HepG2 (cell line): Measurements from ENCODE around the gene SYCE1L. TPM values are rescaled to one million over a fixed set of nuclear protein-coding genes. Genes with fewer than 3 reads are reported as not detected.

Experiments
- ATRX ChIP-seq: sonication (generic); formaldehyde crosslinking; IDR thresholded peaks from 2 replicates; pipeline ENCODE4 v1.4.0; 2020; ENCODE audit warnings: missing genetic modification reagents, borderline replicate concordance
- CCAR2 ChIP-seq: fragments of 200-400 bp; formaldehyde crosslinking; optimal IDR thresholded peaks from 2 replicates; pipeline ENCODE3; 2018; ENCODE audit warnings: low read depth, mild to moderate bottlenecking, low read length, moderate library complexity
- CREBL2 ChIP-seq: sonication (generic); formaldehyde crosslinking; IDR thresholded peaks from 2 replicates; pipeline ENCODE4 v1.8.1; 2023; ENCODE audit warnings: missing genetic modification reagents, mild to moderate bottlenecking, borderline replicate concordance
- E2F5 ChIP-seq: sonication (generic); formaldehyde crosslinking; conservative IDR thresholded peaks from 2 replicates; pipeline ENCODE4 v1.4.0; 2020; ENCODE audit warnings: missing genetic modification reagents
- FOXP4 ChIP-seq: sonication (generic); formaldehyde crosslinking; IDR thresholded peaks from 2 replicates; pipeline ENCODE4 v1.4.0; 2020; ENCODE audit warnings: missing genetic modification reagents
- GPN1 ChIP-seq: sonication (generic); formaldehyde crosslinking; IDR thresholded peaks from 2 replicates; pipeline ENCODE4 v1.5.1; 2020; ENCODE audit warnings: missing genetic modification reagents, borderline replicate concordance
- KLF11 ChIP-seq: IDR thresholded peaks from 2 replicates; pipeline ENCODE4 v1.6.1; 2016; ENCODE audit warnings: missing compliant biosample characterization
- MEIS1 ChIP-seq: sonication (generic); formaldehyde crosslinking; IDR thresholded peaks from 2 replicates; pipeline ENCODE4 v1.9.0; 2021; ENCODE audit warnings: mild to moderate bottlenecking, missing genetic modification reagents, moderate library complexity, borderline replicate concordance
- MLX ChIP-seq: IDR thresholded peaks from 2 replicates; pipeline ENCODE4 v1.6.1; 2016
- MNT ChIP-seq: fragments of 450-650 bp; IDR thresholded peaks from 2 replicates; pipeline ENCODE4 v1.6.1; 2016
- PAF1 ChIP-seq: IDR thresholded peaks from 2 replicates; pipeline ENCODE4 v1.6.1; 2016; ENCODE audit warnings: missing genetic modification reagents, missing compliant biosample characterization
- SP140L ChIP-seq: sonication (generic); formaldehyde crosslinking; IDR thresholded peaks from 2 replicates; pipeline ENCODE4 v1.4.0; 2020; ENCODE audit warnings: missing genetic modification reagents, borderline replicate concordance
- STAT5B ChIP-seq: sonication (generic); formaldehyde crosslinking; IDR thresholded peaks from 2 replicates; pipeline ENCODE4 v1.4.0; 2020; ENCODE audit warnings: missing genetic modification reagents
- ZC3H4 ChIP-seq: sonication (generic); formaldehyde crosslinking; IDR thresholded peaks from 2 replicates; pipeline ENCODE4 v1.4.0; 2020; ENCODE audit warnings: missing genetic modification reagents, borderline replicate concordance
- ZNF280B ChIP-seq: sonication (generic); formaldehyde crosslinking; IDR thresholded peaks from 2 replicates; pipeline ENCODE4 v1.5.0; 2020; ENCODE audit warnings: missing genetic modification reagents, mild to moderate bottlenecking, borderline replicate concordance
- ZNF451 ChIP-seq: sonication (generic); formaldehyde crosslinking; IDR thresholded peaks from 2 replicates; pipeline ENCODE4 v1.5.0; 2020; ENCODE audit warnings: mild to moderate bottlenecking, missing genetic modification reagents
- ZNF558 ChIP-seq: sonication (generic); formaldehyde crosslinking; IDR thresholded peaks from 2 replicates; pipeline ENCODE4 v1.9.0; 2022; ENCODE audit warnings: mild to moderate bottlenecking, missing genetic modification reagents, borderline replicate concordance
- polyA plus RNA-seq, 8 experiments: library from polyadenylated mRNA; depleted of rRNA in 3 of 8; stranded (reverse) in 7 of 8; unstranded in 1 of 8; fragments of >200 nt; fragmentation: Illumina TruSeq in 4 of 8; extraction: Trizol in 4 of 8; gene quantifications; 2 replicates each; pipeline versions ENCODE4 v1.2.1 to v1.2.3, GENCODE V29; 2011 to 2016; ENCODE audit warnings: low read depth in 4 of 8, missing spikeins in 1 of 8, mixed read lengths in 1 of 8; ENCODE audit not compliant: insufficient read depth in 1 of 8
- total RNA-seq, 5 experiments: library from RNA; depleted of rRNA; stranded (reverse); fragments of >200 nt; fragmentation: Illumina TruSeq; extraction: Trizol; gene quantifications; 2 replicates each; pipeline ENCODE4 v1.2.3, GENCODE V29; 2016; ENCODE audit warnings: low read depth in 1 of 5

Gene SYCE1L
- total and polyA plus RNA-seq, 2 of the 13 experiments (the other 11 are each of a cell fraction or from before 2014, with no cell fraction given) = 0.22 TPM; not detected in 1

GRCh38 chr16:77190478-77191258, 8.5 kb upstream of the SYCE1L start, which contains the start of gene MON1B (continued):
- no peak for TF ChIP-seq GPN1 (CRISPR knock-in tag)
- peak; percentile 3; the same call in 1 of the 2 replicates for TF ChIP-seq FOXP4 (CRISPR knock-in tag)
- no peak for TF ChIP-seq CCAR2
- 0 out of 2 replicates have a peak, but pooled peaks have one; percentile 3 for TF ChIP-seq MLX (CRISPR knock-in tag)
- TF ChIP-seq MNT = no peak
- TF ChIP-seq CREBL2 = peak; percentile 62; the same call in 1 of the 2 replicates
- no peak for TF ChIP-seq STAT5B (CRISPR knock-in tag)
- TF ChIP-seq E2F5 = peak; percentile 45; the same call in 1 of the 2 replicates
- TF ChIP-seq PAF1 (CRISPR knock-in tag) = no peak
- peak; percentile 32; the same call in 1 of the 2 replicates for TF ChIP-seq ZNF558
- TF ChIP-seq SP140L (CRISPR knock-in tag) = peak; percentile 57; the same call in 1 of the 2 replicates
- no peak for TF ChIP-seq ZC3H4 (CRISPR knock-in tag)
- TF ChIP-seq KLF11 = no peak; the same call in none of the 2 replicates
- TF ChIP-seq ZNF280B (CRISPR knock-in tag) = peak; percentile 19; the same call in 1 of the 2 replicates
- peak; percentile 88; the same call in 1 of the 2 replicates for TF ChIP-seq MEIS1 (CRISPR knock-in tag)
- peak; percentile 19; the same call in 1 of the 2 replicates for TF ChIP-seq ZNF451
- TF ChIP-seq ATRX (CRISPR knock-in tag) = no peak
